Uterus (tissue), 4 donors: ENCODE data around the gene ECT2L. TPM values are rescaled to one million over a fixed set of nuclear protein-coding genes. Genes with fewer than 3 reads are reported as not detected.
"Not testable (repeated sequence)": the region's sequence is repeated elsewhere in the genome, so short reads cannot be mapped to it uniquely, and the experiment has no call there.

Source experiments
- DNase-seq, 2 donors: peaks; one replicate each; pipeline ENCODE4 v3.0.0-alpha.2; 2019 to 2020
- H3K27ac ChIP-seq, 2 donors: fragments of 200-600 bp; sonication (generic); 1 replicate in 1 of 2; 2 replicates in 1 of 2; pipeline ENCODE4 v1.5.1; 2016 to 2018
- H3K27me3 ChIP-seq, 2 donors: fragments of 200-600 bp; sonication (generic); one replicate each; pipeline ENCODE4 v1.5.1; 2018 to 2019; ENCODE audit warnings: control low read depth in 1 of 2
- H3K36me3 ChIP-seq, 2 donors: fragments of 200-600 bp; sonication (generic); one replicate each; pipeline ENCODE4 v1.5.1; 2019; ENCODE audit warnings: control low read depth in 1 of 2
- H3K4me1 ChIP-seq, 2 donors: fragments of 200-600 bp; sonication (generic); one replicate each; pipeline ENCODE4 v1.5.1; 2018 to 2019; ENCODE audit warnings: control low read depth in 1 of 2
- H3K4me3 ChIP-seq, 2 donors: fragments of 200-600 bp; sonication (generic); 1 replicate in 1 of 2; 2 replicates in 1 of 2; pipeline ENCODE4 v1.5.1; 2018 to 2019; ENCODE audit warnings: mild to moderate bottlenecking in 1 of 2
- H3K9me3 ChIP-seq, 2 donors: fragments of 200-600 bp; sonication (generic); one replicate each; pipeline ENCODE4 v1.5.1; 2019; ENCODE audit warnings: control low read depth in 1 of 2
- POLR2A ChIP-seq, 2 donors: fragments of 450-650 bp; IDR thresholded peaks; one replicate each; pipeline ENCODE4 v1.6.1; 2016; ENCODE audit warnings: antibody characterized with exemption in 2 of 2, mild to moderate bottlenecking in 1 of 2, moderate library complexity in 1 of 2
- intact Hi-C: fragments of 100-400 bp; cut with DNase I; formaldehyde crosslinking; loops from one replicate; pipeline ENCODE4 v1.15.1; 2023; ENCODE audit warnings: low total_unique reads
- total RNA-seq, 4 donors: library from RNA; depleted of rRNA in 3 of 4; stranded (reverse); fragments of >200 nt in 3 of 4; gene quantifications; one replicate each; pipeline versions ENCODE4 v1.1.0 to v1.2.4, GENCODE V29; 2014 to 2023
- TF ChIP-seq, protein P1 (sequence below), 4 experiments: fragments of 200-600 bp in 2 of 4; fragments of 450-650 bp in 2 of 4; sonication (generic) in 2 of 4; IDR thresholded peaks; one replicate each; pipeline ENCODE4 v1.5.1; 2016 to 2019; ENCODE audit warnings: antibody characterized with exemption in 4 of 4, mild to moderate bottlenecking in 2 of 4, moderate library complexity in 1 of 4
- donor health status: DM: yes; HTN: yes; CAD: no.

The ECT2L gene
- total RNA-seq, 4 donors from 2014 or later: 0.51 to 1.5 (median 0.99) TPM

DNA sequence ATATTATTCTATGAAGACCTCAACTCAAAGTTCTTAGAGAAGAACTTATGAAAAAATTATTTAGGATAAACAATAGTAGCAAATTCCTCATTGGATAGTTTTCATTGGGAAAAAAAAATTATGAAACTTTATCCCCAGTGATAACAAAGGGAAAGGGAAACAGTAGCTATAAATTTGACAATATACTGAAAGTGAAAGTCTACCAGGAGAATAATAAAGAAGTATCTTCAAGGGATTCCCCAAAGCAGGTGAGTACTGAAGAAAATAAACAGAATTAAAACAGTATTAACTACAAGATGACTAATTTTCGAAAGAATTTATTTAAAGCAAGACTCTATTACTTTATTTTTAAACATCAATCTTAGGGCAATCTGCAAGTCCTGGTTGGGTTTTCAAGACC is 135.8 kb downstream of the ECT2L start:
- no peaks in the 10 kb centered on the region for H3K4me1 ChIP-seq
- H3K9me3 ChIP-seq: no peaks in the 10 kb centered on the region
- H3K36me3 ChIP-seq: no peaks in the 10 kb centered on the region
- DNase-seq: no peak
- H3K4me3 ChIP-seq: no peak overlapping the region
- H3K27me3 ChIP-seq: no peaks in the 10 kb centered on the region
- intact Hi-C loops: no loop called here
- no peak overlapping the region for H3K27ac ChIP-seq
- TF ChIP-seq POLR2A (IDR thresholded peaks at IDR 0.05): no peak
- TF ChIP-seq, protein P1, sequence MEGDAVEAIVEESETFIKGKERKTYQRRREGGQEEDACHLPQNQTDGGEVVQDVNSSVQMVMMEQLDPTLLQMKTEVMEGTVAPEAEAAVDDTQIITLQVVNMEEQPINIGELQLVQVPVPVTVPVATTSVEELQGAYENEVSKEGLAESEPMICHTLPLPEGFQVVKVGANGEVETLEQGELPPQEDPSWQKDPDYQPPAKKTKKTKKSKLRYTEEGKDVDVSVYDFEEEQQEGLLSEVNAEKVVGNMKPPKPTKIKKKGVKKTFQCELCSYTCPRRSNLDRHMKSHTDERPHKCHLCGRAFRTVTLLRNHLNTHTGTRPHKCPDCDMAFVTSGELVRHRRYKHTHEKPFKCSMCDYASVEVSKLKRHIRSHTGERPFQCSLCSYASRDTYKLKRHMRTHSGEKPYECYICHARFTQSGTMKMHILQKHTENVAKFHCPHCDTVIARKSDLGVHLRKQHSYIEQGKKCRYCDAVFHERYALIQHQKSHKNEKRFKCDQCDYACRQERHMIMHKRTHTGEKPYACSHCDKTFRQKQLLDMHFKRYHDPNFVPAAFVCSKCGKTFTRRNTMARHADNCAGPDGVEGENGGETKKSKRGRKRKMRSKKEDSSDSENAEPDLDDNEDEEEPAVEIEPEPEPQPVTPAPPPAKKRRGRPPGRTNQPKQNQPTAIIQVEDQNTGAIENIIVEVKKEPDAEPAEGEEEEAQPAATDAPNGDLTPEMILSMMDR (IDR thresholded peaks at IDR 0.05): no peak

DNA sequence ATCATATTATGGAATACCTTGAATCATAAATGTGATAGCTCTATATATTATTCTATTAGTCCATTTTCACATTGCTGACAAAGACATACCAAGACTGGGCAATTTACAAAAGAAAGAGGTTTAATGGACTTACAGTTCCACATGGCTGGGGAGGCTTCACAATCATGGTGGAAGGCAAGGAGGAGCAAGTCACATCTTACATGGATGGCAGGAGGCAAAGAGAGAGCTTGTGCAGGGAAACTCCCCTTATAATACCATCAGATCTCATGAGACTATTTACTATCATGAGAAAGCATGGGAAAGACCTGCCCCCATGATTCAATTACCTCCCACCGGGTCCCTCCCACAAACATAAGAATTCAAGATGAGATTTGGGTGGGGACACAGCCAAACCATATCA is 141.0 kb downstream of the ECT2L start:
- H3K9me3 ChIP-seq, DNase-seq, H3K4me3 ChIP-seq, intact Hi-C loops, H3K27ac ChIP-seq, H3K36me3 ChIP-seq, H3K27me3 ChIP-seq, H3K4me1 ChIP-seq: not testable (repeated sequence)

DNA sequence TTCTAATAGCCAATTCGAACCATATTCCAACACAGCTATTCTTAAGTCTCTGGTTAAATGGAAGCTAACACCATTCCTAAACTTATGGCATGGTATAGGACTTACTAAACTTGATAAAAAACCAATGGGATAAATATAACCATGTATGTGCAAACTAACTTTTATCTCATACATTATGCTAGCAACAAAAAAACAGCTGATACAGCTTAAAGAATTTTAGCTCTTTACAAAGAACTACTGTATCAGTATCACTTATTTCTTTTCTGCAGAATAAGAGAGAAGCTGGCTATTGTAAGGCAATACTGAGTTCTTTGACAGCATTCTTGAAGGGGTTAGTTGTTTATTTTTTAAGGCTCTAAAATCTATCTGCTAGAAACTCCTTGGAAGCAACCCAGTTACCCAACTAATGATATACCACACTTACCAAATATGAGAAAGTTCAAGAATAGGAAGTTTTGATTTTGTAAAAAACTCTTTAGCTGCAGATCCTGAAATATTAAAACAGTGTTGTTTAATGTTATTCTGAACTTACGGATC is 147.3 kb downstream of the ECT2L start:
- Histone ChIP-seq H3K4me1 (no peaks in the 10 kb centered on the region), H3K27ac (no peak overlapping the region), H3K4me3 (no peak overlapping the region), H3K36me3 (no peaks in the 10 kb centered on the region), H3K27me3 (no peaks in the 10 kb centered on the region), H3K9me3 (no peaks in the 10 kb centered on the region)
- DNase-seq: no peak
- intact Hi-C loops: no loop called here
- TF ChIP-seq POLR2A (IDR thresholded peaks at IDR 0.05): no peak
- TF ChIP-seq, protein P1 (IDR thresholded peaks at IDR 0.05): no peak

DNA sequence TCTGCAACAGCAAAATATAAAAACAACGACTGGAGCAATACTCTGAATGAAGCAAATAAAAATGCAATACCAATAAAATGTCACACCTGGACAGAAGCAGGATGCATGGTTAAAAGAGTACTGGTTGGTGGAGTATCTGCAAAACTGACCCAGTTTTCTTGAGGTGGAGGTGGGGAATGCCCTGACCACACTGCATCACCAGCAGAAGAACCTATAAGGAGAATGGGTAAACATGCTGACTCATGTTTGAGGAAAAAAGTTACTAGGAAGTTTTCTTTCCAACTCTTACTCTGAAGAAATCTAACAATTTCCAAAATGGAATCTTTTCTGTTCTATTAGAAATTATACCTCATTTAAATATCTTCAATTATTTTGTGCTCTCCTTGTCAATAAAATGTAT is 148.5 kb downstream of the ECT2L start:
- H3K36me3 ChIP-seq: no peaks in the 10 kb centered on the region
- no peak overlapping the region for H3K4me3 ChIP-seq
- no peak overlapping the region for H3K27ac ChIP-seq
- no peak for DNase-seq
- intact Hi-C loops: no loop called here
- H3K9me3 ChIP-seq: no peaks in the 10 kb centered on the region
- no peaks in the 10 kb centered on the region for H3K27me3 ChIP-seq
- TF ChIP-seq POLR2A (IDR thresholded peaks at IDR 0.05): no peak
- TF ChIP-seq, protein P1 (IDR thresholded peaks at IDR 0.05): no peak
- peaks cover 0 to 4% of the 10 kb centered on the region in 2 donors for H3K4me1 ChIP-seq

DNA sequence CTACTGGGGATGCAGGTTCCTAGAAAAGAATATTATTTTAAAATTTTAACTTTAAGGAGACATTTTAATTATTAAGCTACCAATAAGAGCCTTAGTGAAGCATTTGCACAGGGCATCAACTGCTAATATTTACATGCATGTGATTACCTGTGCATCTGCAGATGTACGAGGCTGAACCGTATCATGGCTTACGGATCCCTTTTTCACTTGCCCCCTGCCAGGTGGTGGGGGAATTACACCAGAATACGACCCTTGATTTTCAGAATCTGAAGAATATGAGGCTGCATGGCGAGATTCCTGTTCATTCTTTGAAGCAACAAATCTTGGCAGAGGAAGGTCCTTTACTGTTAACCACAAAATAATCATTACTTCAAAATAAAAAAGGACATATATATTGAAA is 149.5 kb downstream of the ECT2L start:
- peaks cover 0 to 4% of the 10 kb centered on the region in 2 donors for H3K4me1 ChIP-seq
- intact Hi-C loops: no loop called here
- no peak overlapping the region for H3K4me3 ChIP-seq
- no peak for DNase-seq
- H3K9me3 ChIP-seq: no peaks in the 10 kb centered on the region
- no peak for TF ChIP-seq POLR2A (IDR thresholded peaks at IDR 0.05)
- TF ChIP-seq, protein P1 (IDR thresholded peaks at IDR 0.05): peak in 1 of 4 experiments; percentile 4
- no peaks in the 10 kb centered on the region for H3K27me3 ChIP-seq
- H3K27ac ChIP-seq: no peak overlapping the region
- no peaks in the 10 kb centered on the region for H3K36me3 ChIP-seq

DNA sequence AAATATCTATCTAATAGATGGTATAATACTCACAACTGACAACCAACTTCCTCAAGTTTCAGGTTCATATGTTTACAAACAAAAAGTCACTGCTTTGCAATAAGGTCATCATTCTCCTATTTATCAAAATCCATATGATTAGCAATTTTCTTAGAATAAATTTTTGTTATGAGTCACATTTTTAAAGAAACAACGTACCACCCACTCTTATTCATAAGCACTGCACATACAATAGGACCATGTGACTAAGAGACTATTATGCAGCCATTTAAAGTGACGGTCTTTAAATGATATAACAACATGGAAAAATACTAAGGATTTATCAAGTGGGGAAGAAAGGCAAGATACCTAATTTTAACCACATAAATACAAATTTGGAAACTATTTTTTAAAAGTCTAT is 152.1 kb downstream of the ECT2L start:
- no peak for DNase-seq
- Histone ChIP-seq H3K9me3 (no peaks in the 10 kb centered on the region), H3K4me3 (no peak overlapping the region), H3K27me3 (no peaks in the 10 kb centered on the region), H3K27ac (no peak overlapping the region), H3K4me1 (peaks cover 0 to 4% of the 10 kb centered on the region in 2 donors), H3K36me3 (no peaks in the 10 kb centered on the region)
- TF ChIP-seq, protein P1 (IDR thresholded peaks at IDR 0.05): no peak
- TF ChIP-seq POLR2A (IDR thresholded peaks at IDR 0.05): no peak
- intact Hi-C loops: no loop called here
